Cortex of kidney (tissue), 1 donor: ENCODE measurements around the gene MXD1.
"Not testable (repeated sequence)": the region's sequence is repeated elsewhere in the genome, so short reads cannot be mapped to it uniquely, and the experiment has no call there.

Source experiments
- DNase-seq: peaks from one replicate; lab custom pipeline; 2025; lab: John Stamatoyannopoulos, UW

The MXD1 gene

GRCh38 chr2:69914950-69915945, at the start of gene MXD1:
MXD1 (plus strand) TSS chr2:69915109; CDS start chr2:69915331, 222 bp downstream.
- peak; percentile 75 for DNase-seq

DNA sequence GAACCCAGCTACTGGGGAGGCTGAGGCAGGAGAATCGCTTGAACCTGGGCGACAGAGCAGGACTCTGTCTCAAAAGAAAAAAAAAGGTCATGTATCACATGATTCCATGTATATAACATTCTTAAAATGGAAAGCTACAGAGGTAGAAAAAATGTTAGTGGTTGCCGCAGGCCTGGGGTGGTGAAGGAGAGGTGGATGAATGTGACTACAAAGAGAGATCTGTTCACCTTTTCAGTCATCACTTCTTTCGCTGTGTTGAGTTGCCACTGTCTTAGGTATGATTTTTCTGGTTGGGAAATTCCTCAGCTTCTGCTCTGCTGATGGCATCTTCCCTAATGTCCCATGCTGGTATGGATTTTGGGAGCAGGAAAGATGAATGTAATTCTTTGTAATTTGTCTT, 26.5 kb upstream of the MXD1 start:
- no peak for DNase-seq

DNA sequence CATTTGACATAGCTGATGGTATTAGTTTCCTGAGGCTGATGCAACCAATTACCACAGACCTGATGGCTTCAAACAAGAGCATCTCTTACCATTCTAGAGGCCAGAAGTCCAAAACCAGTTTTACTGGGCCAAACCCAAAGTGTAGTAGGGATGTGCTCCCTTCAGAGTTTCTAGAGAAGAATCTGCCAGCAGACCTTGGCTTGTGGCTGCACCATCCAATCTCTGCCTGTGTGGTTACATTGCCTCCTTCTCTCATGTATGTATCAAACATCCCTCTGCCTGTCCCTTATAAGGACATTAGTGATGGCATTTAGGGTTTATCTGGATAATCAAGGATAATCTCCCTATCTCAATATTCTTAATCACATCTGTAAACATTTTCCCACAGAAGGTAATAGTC, 25.6 kb upstream of the MXD1 start:
- no peak for DNase-seq

- DNase-seq: no peak
Observed at GRCh38 chr2:69890881-69891280, 24.0 kb upstream of the MXD1 start.

- not testable (repeated sequence) for DNase-seq
Observed at GRCh38 chr2:69892838-69893424, 22.0 kb upstream of the MXD1 start.

- DNase-seq: no peak
Observed at GRCh38 chr2:69893684-69894551, 21.0 kb upstream of the MXD1 start, which contains the start of gene SNRNP27. SNRNP27 (plus strand) TSS chr2:69893956; CDS start chr2:69893985, 29 bp downstream.

DNA sequence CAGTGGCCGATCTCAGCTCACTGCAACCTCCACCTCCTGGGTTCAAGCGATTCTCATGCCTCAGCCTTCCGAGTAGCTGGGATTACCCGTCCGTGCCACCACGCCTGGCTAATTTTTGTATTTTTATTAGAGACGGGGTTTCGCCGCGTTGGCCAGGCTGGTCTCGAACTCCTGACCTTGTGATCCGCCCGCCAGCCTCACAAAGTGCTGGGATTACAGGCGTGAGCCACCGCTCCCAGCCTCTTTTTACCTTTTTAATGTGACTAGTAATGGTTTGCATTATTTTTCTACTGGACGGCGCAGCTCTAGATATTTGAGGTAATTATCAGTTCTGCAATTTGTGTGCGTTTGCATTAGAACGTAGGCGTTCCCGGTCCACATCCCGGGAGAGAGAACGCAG, 20.2 kb upstream of the MXD1 start:
- not testable (repeated sequence) for DNase-seq

DNA sequence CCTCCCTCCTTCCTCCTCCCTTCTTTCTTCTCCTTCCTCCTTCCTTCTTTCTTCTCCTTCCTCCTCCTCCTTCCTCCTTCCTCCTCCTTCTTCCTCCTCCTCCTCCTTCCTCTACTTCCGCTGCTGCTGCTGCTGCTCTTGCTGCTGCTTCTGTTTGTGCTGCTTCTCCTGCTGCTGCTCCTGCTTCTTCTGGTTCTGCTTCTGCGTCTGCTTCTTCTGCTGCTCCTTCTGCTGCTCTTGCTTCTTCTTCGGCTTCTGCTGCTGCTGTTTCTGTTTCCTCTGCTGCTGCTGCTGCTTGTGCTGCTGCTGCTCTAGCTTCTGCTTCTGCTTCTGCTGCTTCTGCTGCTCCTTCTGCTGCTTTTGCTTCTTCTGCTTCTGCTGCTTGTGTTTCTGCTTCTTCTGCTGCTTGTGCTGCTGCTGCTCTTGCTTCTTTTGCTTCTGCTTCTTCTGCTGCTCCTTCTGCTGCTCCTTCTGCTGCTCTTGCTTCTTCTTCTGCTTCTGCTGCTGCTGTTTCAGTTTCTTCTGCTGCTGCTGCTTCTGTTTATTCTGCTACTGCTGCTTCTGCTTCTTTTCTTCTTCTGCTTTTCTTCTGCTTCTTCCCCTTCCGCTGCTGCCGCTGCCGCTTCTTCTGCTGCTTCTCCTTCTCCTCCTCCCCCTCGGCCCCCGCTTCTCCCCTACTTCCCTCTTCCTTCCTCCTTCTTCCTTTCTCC, 12.5 kb upstream of the MXD1 start:
- DNase-seq: no peak

DNA sequence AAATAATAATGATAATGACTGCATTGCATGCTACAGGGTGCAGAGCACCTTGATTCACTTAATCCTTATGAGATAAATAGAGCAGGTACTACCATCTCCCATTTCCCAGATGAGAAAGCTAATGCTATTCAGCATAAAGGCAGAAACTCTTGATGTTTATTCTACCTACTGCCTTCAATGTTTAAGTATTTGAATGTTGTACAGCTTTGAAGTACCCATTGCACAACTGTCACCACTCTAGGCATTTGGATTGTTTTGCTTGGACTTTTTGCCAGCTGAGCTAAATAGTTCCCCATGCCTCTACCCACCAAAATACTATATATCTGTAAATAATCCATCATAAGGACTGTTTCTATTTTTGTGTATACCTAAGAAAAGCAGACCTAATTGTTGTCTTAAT, 7.7 kb upstream of the MXD1 start:
- DNase-seq: no peak

GRCh38 chr2:69911985-69912563, 2.8 kb upstream of the MXD1 start:
- DNase-seq: no peak

- DNase-seq: peak; percentile 88
Observed at GRCh38 chr2:69914164-69914949, 552 bp upstream of the MXD1 start.

DNA sequence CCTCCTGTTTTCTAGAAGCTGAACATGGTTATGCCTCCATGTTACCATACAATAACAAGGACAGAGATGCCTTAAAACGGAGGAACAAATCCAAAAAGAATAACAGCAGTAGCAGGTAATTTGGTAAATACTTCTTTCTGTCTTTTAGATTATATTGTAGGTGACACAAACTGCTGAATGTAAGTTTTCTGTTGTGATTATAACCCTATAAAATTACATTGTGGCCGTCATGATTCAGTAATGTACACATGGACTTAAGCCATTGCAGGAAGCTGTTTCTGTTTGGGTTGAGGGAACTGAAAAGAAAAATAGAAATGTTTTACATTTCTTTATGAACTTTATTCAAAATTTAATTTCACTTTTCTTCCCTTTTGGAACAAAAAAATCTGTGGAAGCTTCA, 1.2 kb downstream of the MXD1 start:
- no peak for DNase-seq

GRCh38 chr2:69917852-69918251, 2.9 kb downstream of the MXD1 start:
- DNase-seq: no peak

- DNase-seq: no peak
Observed at GRCh38 chr2:69918401-69918800, 3.5 kb downstream of the MXD1 start.

DNA sequence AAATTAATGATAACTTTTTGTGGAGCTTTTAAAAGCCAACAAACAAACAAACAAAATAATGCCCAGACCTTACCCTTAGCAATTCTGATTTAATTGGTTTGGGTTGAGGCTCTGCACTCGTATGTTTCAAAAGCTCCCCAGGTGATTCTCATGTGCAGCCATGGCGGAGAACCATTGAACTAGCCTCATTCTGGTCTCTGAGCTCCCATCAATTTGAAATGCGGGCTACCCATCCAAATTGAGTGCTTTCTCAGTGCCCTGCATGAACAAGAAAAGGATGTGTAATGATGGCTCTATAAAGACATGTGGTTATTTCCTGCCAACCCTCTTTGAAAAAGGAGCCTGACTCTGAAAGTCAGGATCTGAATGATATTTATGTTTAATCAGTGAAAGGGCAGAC, 8.2 kb downstream of the MXD1 start:
- DNase-seq: no peak

GRCh38 chr2:69926849-69927515, 12.1 kb downstream of the MXD1 start:
- DNase-seq: no peak

- DNase-seq: no peak
Observed at GRCh38 chr2:69931832-69932595, 17.1 kb downstream of the MXD1 start.

GRCh38 chr2:69932596-69932922, 17.6 kb downstream of the MXD1 start:
- no peak for DNase-seq

GRCh38 chr2:69933254-69933828, 18.4 kb downstream of the MXD1 start:
- DNase-seq: no peak
